ENCODE data around the gene PPP1R26.
"Not testable (repeated sequence)": the region's sequence is repeated elsewhere in the genome, so short reads cannot be mapped to it uniquely, and the experiment has no call there.

The PPP1R26 gene

GRCh38 chr9:135479469-135480052 lies at the start of gene PPP1R26:
Gene PPP1R26 (plus strand): TSS chr9:135479782. CDS start chr9:135484511, 4,729 bp downstream.
- DNase-seq (ENCODE audit: extremely low spot score), result no peak
- ChIA-PET POLR2A (no interaction called here), CTCF (no interaction called here)

GRCh38 chr9:135437259-135437658 lies 42.3 kb upstream of the PPP1R26 start:
- POLR2A ChIA-PET, result no interaction called here
- CTCF ChIA-PET, result interaction anchor here (1.4 kb wide), 1 partner anchor 12 kb away, joined by 3 read pairs; no protein-coding TSS in a partner anchor
- TF ChIP-seq CTCF (IDR thresholded peaks at IDR 0.05; ENCODE audit: control extremely low read depth, extremely low read depth, low read depth, missing control alignments), result no peak
- DNase-seq (ENCODE audit: extremely low spot score), result no peak

More at GRCh38 chr9:135479469-135480052, at the start of gene PPP1R26:
- no peak for TF ChIP-seq CTCF (IDR thresholded peaks at IDR 0.05; ENCODE audit: control extremely low read depth, extremely low read depth, low read depth, missing control alignments)

GRCh38 chr9:135437696-135438095 lies 41.9 kb upstream of the PPP1R26 start:
- CTCF ChIA-PET, result interaction anchor here (1.4 kb wide), 1 partner anchor 12 kb away, joined by 3 read pairs; no protein-coding TSS in a partner anchor
- POLR2A ChIA-PET; DNase-seq (ENCODE audit: extremely low spot score): not testable (repeated sequence)

- POLR2A ChIA-PET, result not testable (repeated sequence)
Observed at GRCh38 chr9:135438581-135439232, 40.9 kb upstream of the PPP1R26 start.

GRCh38 chr9:135439514-135439913 lies 40.1 kb upstream of the PPP1R26 start:
- POLR2A ChIA-PET; DNase-seq (ENCODE audit: extremely low spot score): not testable (repeated sequence)
- CTCF ChIA-PET, result interaction anchor here (0.9 to 1.7 kb wide), 3 partner anchors 9 to 27 kb away, joined by 3 to 4 read pairs (median 3); no protein-coding TSS in a partner anchor

More at GRCh38 chr9:135438581-135439232, 40.9 kb upstream of the PPP1R26 start:
- DNase-seq (ENCODE audit: extremely low spot score), result not testable (repeated sequence)
- CTCF ChIA-PET, result interaction anchor here (0.9 to 1.7 kb wide), 2 partner anchors 10 to 26 kb away, joined by 3 to 4 read pairs; no protein-coding TSS in a partner anchor

GRCh38 chr9:135439916-135440315 lies 39.7 kb upstream of the PPP1R26 start:
- DNase-seq (ENCODE audit: extremely low spot score), result no peak
- ChIA-PET POLR2A (no interaction called here), CTCF (interaction anchor here (1.3 to 1.7 kb wide), 2 partner anchors 15 to 27 kb away, joined by 3 to 4 read pairs; no protein-coding TSS in a partner anchor)
- no peak for TF ChIP-seq CTCF (IDR thresholded peaks at IDR 0.05; ENCODE audit: control extremely low read depth, extremely low read depth, low read depth, missing control alignments)

GRCh38 chr9:135440620-135441019 lies 39.0 kb upstream of the PPP1R26 start:
- TF ChIP-seq CTCF (IDR thresholded peaks at IDR 0.05; ENCODE audit: control extremely low read depth, extremely low read depth, low read depth, missing control alignments), result no peak
- ChIA-PET CTCF (interaction anchor here (1.3 kb wide), 1 partner anchor 14 kb away, joined by 3 read pairs; no protein-coding TSS in a partner anchor), POLR2A (no interaction called here)
- DNase-seq (ENCODE audit: extremely low spot score), result no peak

GRCh38 chr9:135441105-135442071 lies 38.2 kb upstream of the PPP1R26 start:
- DNase-seq (ENCODE audit: extremely low spot score); POLR2A ChIA-PET; CTCF ChIA-PET: not testable (repeated sequence)
